HEK293T (cell line): ENCODE measurements around the gene PNMA5.

ENCODE experiments used
- ARNT ChIP-seq: fragments of 450-650 bp; IDR thresholded peaks from 2 replicates; pipeline ENCODE4 v1.6.1; 2017; ENCODE audit warnings: mild to moderate bottlenecking
- BHLHE40 ChIP-seq: fragments of 450-650 bp; IDR thresholded peaks from 2 replicates; pipeline ENCODE4 v1.6.1; 2016; ENCODE audit warnings: mild to moderate bottlenecking, moderate library complexity, borderline replicate concordance
- CTBP1 ChIP-seq: fragments of 450-650 bp; IDR thresholded peaks from 2 replicates; pipeline ENCODE4 v1.6.1; 2016; ENCODE audit warnings: borderline replicate concordance
- ELF4 ChIP-seq: fragments of 450-650 bp; IDR thresholded peaks from 2 replicates; pipeline ENCODE4 v1.6.1; 2017; ENCODE audit warnings: antibody characterized with exemption
- FOXA1 ChIP-seq: fragments of 450-650 bp; IDR thresholded peaks from 2 replicates; pipeline ENCODE4 v1.6.1; 2016; ENCODE audit warnings: mild to moderate bottlenecking
- FOXK2 ChIP-seq: fragments of 450-650 bp; IDR thresholded peaks from 2 replicates; pipeline ENCODE4 v1.6.1; 2016; ENCODE audit warnings: mild to moderate bottlenecking
- FOXM1 ChIP-seq: fragments of 450-650 bp; IDR thresholded peaks from 2 replicates; pipeline ENCODE4 v1.6.1; 2017; ENCODE audit warnings: mild to moderate bottlenecking, borderline replicate concordance
- HDGF ChIP-seq: fragments of 450-650 bp; IDR thresholded peaks from 2 replicates; pipeline ENCODE4 v1.6.1; 2017; ENCODE audit warnings: antibody characterized with exemption, borderline replicate concordance
- LEF1 ChIP-seq: fragments of 450-650 bp; IDR thresholded peaks from 2 replicates; pipeline ENCODE4 v1.6.1; 2017; ENCODE audit warnings: mild to moderate bottlenecking, borderline replicate concordance
- NFRKB ChIP-seq: fragments of 450-650 bp; IDR thresholded peaks from 2 replicates; pipeline ENCODE4 v1.6.1; 2016; ENCODE audit warnings: mild to moderate bottlenecking, moderate library complexity
- PKNOX1 ChIP-seq: fragments of 450-650 bp; IDR thresholded peaks from 2 replicates; pipeline ENCODE4 v1.6.1; 2016
- SP1 ChIP-seq: fragments of 450-650 bp; IDR thresholded peaks from 2 replicates; pipeline ENCODE4 v1.6.1; 2017
- SUZ12 ChIP-seq: fragments of 450-650 bp; IDR thresholded peaks from 2 replicates; pipeline ENCODE4 v1.6.1; 2016; ENCODE audit warnings: mild to moderate bottlenecking

GRCh38 chrX:152988536-152989291, 5.2 kb downstream of the PNMA5 start:
- TF ChIP-seq SUZ12 (no peak), BHLHE40 (no peak), PKNOX1 (no peak), FOXM1 (no peak), ARNT (no peak), FOXK2 (no peak), FOXA1 (no peak), NFRKB (no peak), LEF1 (no peak), CTBP1 (no peak), SP1 (no peak), HDGF (no peak), ELF4 (no peak)
